NCI-H526 treated with DMSO at 0.1 percent for 48 hours (cell line): ENCODE measurements around the gene MTOR.

ENCODE experiments used
- DNase-seq: peaks from one replicate; lab custom pipeline; 2025; lab: John Stamatoyannopoulos, UW

MTOR gene

DNA sequence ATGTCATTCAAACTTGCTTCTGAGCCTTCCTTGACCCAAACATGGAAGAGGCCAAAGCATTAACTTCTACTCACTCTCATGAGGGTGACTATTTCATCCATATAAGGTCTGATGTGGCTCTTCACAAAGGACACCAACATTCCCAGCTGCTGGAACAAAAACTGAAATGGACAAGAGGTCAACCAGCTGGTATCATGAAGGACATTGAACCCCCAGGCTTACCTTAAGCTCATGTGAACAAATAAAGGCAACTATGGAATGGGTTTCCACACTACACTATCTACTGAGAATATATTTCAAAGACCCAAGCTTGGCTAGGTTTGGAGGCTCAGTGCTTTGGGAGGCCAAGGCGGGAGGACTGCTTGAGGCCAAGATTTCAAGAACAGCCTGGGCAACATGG is 46.3 kb downstream of the MTOR start:
- no peak for DNase-seq

DNA sequence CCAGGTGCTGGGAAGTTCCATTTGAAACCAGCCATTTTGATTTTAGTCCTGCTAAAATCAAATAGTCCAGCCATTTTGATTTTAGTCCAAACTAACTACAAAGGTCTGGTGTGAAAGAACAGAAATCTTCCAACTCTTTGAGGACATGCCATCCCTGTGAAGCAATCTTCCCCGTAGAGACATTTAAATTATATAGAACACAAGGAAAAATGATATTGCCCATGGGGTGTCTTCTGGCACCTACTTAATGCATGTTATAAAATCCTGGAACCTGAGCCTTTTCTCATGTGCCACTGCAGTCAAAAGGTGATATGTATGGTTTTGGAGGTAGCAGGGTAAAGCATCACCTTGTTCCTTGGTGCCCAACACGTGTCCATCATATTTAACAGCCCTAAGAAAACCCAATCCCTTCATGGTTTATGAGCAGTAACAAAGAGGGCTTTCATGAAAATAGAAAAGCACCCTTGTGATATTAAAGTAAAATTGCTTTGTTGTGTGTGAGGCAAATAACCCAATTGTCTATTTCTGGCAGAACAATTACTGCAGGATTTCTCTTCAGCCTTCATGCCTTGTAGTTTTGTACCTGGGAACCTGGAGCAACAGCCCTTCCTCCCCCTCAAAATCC is 46.9 kb downstream of the MTOR start:
- no peak for DNase-seq

DNA sequence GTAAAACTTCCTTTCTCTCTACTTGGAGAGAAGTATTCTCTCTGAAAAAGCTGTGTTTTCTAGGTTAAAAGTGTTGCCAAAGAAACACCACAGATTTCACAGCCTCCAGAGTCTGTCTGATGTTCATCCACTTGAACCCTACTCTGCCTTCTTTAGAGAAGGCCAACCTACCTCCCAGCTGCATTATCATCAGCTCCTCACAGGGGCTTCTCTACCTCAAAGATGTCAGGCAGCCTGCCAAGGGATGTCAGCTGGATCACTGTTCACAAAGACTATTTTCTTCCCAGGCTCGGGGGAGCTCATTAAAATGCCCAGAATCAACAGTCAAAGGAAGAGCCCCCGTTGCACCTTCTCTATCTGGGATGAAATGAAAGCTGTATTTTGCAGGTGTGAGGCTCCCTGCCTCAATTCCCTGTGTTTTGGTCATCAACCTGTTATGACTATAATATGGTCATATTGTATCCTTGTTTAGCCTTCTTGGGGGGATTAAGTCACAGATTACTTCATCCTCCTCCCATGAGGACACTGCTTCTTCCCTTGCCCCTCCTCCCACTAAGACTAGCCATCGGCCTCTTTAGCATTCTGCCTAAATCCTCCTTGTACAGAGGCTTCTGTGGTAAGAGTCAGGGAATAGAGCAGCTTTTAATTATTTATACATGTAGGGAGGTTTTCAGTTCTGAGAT is 47.5 kb downstream of the MTOR start:
- no peak for DNase-seq

DNA sequence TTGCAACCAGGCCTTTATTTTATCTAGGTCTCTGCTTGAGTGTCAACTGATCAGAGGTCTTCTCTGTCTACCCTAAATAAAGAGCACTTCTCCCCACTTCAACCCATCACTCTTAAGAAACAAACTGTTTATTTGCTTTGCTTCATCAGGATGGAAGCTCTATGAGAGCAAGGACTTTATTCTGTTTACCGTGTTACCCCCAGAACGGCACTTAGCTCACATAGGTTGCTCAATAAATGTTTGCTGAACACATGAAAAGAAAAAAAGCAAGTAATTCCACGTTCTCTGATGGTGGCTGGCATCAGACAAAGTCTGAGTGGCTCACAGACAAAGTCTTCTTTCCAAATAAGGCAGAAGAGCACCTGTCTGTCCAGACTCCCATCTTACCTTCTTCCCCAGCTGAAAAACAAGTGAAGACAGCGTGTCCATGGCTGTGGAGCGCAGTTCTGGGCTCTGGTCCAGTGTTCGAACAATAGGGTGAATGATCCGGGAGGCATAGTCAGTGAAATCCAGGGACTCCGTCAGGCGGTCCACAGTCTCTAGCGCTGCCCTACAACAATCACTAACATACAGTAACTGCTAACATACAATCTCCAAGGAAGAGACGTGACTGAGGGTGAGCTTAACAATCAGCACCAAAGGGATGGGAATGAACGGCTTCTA is 50.3 kb downstream of the MTOR start:
- DNase-seq, result no peak

DNA sequence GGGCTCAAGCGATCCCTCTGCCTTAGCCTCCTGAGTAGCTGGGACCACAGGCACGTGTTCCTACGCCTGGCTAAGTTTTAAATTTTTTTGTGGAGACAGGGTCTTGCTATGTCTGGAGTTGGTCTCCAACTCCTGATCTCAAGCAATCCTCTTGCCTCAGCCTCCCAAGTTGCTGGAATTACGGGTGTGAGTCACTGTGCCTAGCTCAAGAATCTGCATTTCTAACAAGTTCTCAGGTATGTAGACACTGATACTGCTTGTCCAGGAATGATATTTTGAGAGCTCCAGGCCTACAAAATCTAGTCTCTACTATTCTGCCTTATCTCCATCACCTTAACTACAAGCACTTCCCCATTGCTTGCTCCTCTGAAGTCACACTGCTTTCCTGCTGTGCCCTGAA is 50.9 kb downstream of the MTOR start:
- DNase-seq, result no peak

DNA sequence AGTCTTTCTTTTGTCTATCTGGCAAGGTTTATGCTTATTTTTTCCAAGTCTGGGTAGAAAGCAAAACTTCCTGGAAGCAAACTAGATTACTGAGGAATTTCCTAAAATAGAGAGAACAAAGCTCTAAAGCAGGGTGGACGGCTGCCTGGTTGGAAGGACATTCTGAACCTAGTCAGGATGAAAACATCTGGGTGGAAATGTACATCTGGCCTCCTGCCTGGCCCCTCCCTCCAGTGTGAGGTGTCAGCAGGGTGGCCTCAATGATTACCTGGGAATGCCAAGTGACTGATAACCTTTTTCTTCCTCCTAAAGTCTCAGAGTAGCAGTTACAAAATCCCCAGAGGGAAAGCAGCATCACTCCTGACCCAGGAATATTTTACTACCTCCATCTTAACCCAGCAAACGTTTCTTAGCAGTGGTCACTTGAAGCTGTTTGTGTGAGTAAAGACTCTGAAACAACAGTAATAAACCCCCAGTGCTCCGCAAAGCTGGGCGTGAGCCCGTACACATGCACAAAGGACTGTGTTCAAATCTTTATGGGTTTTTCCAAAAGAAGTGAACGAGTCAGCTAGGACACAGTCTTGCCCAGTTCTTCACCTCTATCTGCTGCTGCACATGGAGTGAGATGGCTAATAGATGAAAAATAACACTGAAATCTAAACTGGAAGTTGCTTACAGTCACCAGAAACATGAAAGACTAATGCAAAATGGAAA is 54.3 kb downstream of the MTOR start:
- no peak for DNase-seq

DNA sequence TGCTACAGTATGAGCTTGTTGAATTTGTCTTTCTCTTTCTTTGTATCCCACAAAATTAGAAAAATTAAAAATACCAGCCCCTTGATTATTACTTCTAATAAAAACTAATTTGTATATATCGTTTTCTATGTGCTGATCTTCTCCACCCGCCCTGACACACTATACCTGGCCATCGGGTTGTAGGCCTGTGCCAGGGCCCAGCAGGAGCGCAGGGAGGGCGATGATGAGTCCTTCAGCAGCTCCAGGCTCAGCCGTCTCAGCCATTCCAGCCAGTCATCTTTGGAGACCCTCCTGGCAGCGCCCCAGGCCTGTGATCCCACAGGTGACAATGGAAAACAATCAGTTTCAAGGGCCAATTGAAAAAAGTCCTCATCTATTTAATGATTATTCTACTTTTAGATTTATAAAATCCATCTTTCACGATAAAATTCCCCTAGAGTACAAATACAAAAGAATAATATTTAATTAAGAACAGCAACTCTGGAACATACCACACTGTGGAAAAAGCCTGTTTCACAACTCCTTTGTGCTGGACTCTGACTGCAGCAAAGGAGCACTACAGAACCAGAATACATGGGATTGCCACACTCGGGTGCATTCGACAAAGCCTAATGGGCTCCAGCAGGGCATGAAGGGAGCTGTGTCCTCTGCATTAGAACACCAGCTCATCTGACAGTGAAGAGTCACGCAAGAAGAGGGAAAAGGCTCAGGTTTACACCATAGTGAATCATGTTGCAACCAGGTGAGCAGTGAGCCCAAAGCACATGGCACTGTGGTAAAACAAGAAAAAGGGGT is 57.8 kb downstream of the MTOR start:
- no peak for DNase-seq

DNA sequence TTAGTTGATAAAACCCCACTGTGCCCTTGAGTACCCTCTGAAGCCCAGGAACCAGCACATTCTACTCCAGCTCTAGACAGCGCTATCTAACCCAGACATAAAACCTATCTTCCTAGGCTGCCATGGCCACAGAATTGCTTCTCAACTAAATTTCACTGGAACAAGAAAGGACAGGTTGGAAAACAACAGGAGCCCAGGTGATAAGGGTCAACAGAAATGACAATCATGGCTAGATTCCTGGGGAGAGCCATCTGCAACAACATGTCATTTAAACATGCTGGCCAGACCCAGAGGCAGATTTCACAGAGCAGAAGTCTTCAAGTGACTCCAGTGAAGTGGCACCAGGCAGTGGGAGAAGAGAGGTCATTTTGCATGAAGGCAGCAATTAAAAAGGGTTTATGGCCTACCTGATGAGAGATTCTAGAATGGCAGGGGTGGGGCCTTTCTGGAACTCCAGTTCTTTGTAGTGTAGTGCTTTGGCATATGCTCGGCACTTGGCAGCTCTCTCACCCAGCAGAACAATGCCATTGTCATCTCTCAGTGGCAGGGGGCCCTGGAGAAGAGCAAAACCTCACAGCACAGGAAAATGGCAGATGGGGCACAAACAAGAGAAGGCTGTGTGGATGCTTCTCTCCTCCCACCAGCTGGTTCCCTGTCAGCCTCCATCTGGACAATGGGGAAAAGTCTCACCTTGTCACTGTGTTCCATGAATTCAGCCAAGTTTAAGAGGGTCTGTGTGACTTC is 63.3 kb downstream of the MTOR start:
- DNase-seq, result no peak

DNA sequence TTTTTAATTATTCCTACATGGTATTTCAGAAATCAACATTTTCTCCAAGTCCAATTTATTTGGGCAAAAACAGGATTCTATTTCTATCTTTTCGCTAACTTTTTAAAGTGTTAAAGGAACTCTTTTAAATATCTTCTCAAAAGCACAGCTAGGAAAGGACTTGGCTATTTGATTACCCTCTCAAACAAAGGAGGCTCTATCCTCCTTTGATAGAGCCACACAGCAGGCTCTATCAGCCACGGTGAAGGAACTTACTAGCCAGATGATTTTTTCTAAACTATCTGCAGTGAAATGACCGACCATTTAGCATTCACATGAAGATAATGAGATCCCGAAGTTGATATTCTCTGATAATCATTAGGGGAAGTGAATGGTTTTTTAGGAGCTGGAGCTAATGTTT is 64.1 kb downstream of the MTOR start:
- no peak for DNase-seq

DNA sequence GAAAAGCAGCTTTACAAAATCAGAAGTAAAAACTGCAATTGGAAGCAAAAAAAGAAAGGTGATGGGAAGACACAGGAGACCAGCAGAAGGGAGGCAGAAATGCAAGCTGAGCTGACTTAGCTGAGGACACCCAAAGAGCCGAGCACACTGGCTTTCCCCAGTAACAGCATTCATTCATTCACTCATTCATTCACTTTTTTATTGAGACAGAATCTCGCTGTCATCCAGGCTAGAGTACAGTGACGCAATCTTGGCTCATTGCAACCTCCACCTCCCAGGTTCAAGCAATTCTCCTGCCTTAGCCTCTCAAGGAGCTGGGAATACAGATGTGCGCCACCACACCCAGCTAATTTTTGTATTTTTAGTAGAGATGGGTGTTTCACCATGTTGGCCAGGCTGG is 65.0 kb downstream of the MTOR start:
- DNase-seq, result no peak

DNA sequence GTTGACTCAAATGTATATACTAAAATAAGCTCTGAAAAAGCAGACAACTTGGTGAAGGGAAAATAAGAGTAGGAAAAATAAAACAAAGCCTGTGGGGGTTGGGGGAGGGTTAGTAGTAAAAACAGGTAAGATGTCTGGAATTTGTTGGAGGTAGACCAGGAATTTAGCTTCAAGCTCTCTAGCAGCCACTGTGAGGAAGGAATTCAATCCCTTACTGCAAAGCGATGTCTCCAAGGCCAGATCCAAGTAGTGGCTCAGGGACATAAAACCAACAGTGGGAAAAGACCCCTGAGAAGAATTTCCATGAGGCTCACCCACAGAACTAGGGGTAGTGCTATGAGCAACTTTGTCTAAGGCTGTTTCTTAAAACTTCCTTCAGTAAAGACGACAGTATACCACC is 65.4 kb downstream of the MTOR start:
- no peak for DNase-seq

DNA sequence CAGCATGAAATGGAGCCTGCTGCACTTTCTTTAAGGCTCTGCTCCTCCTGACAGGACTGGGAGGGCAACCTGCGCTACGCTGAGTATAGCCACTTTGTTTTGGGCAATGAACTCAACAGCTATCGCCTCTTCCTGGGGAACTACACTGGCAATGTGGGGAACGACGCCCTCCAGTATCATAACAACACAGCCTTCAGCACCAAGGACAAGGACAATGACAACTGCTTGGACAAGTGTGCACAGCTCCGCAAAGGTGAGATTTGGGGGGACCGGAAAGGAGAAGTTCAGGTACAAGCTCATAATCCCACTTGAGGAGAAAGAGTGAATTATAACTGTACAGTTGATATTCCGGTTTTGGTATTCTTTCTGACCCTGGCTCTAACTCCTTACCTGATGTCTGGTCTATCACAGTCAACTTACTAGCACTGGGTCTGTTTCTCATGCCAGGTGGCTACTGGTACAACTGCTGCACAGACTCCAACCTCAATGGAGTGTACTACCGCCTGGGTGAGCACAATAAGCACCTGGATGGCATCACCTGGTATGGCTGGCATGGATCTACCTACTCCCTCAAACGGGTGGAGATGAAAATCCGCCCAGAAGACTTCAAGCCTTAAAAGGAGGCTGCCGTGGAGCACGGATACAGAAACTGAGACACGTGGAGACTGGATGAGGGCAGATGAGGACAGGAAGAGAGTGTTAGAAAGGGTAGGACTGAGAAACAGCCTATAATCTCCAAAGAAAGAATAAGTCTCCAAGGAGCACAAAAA is 67.8 kb downstream of the MTOR start:
- no peak for DNase-seq

DNA sequence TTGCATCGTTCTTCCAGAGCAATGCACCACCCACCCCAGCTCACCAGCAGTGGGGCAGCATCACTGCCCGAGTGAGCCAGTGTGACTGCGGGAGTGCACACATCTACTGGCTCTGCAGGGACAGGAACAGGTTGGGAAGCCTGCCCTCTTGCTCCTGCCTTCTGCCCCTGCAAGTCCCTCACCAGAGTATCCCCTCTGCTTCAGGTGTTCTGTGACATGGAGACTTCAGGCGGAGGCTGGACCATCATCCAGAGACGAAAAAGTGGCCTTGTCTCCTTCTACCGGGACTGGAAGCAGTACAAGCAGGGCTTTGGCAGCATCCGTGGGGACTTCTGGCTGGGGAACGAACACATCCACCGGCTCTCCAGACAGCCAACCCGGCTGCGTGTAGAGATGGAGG is 69.0 kb downstream of the MTOR start:
- no peak for DNase-seq

DNA sequence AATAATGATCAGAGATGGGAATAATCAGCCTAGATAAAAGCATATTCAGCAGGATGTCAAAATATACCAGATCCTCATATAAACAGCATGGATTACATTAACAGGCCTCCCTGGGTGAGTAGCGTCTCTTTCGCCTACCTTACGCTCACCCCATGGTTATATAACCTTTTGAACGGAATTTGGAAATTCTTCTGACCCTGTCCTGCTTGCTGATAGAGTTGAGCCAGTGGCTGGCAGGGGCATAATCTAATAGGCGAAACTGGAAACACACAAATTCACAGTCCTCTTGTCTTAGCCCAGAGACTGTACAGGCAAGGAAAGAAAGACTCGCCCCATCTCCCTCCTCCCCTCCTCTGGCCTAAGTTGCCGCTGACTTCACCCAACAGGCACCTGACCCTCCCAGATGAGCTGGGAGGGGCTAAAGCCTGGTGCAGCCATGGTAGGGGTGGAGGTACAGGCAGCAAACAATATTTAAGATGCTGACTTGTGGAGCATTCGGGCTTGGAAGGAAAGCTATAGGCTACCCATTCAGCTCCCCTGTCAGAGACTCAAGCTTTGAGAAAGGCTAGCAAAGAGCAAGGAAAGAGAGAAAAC is 73.4 kb downstream of the MTOR start, which contains the start of gene ANGPTL7:
Gene ANGPTL7, plus strand, starts transcription at position 498 of the 594 bp plus-strand sequence. CDS start 225 bp downstream, outside the sequence.
- no peak for DNase-seq

DNA sequence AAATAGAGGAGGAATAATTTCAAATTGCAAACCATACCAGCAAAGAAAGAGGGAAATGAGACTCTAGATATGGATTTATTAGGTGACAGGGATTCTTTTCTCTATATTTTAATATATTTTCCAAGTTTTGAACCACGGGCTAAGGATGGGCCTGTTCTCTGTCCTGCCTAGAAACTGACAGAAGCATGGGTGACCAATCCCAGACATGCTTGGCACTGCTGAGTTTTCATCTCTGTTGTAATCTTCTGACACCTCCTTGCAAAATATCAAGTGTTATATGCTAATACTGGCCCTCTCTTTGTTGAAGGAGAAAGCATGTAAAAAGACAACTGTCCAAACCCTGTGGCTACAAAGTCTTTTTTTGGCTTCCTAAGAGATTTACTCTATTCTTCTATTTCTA is 74.0 kb downstream of the MTOR start:
- no peak for DNase-seq

DNA sequence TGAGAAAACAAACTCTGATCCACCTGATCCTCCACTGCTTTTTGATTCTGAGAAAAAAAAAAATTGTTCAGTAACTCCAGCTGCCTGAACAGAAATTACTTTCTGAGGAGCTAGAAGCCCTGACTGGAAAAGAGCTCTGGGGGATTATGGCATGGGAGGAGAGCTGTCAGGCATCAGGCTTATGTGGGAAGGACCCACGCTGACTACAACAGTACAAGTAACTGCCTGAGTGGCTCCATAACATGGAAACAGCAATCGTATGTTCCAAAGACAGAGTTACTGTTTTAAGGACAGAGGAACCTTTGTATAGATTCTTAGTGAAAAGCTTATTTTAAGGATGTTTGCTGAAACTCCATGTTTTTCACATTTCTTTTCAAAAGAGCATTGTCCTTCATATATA is 74.4 kb downstream of the MTOR start:
- DNase-seq, result no peak

DNA sequence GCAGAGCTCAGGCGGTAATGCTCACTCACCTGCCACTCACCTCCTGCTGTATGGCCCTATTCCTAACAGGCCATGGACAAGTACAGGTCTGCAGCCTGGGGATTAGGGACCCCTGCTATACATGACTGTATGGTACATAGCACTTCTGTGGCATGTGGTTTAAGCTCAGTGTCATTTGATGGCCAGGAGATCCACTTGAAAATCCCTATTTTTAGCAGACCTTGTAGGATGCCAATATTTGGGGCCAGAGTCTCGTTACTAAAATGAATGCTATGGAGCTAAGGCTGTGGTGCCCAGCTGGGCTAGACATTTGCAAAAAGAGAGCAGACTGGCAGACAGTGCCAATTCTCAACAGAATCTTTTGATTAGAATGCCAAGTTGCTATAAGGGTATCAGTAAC is 74.9 kb downstream of the MTOR start:
- no peak for DNase-seq

DNA sequence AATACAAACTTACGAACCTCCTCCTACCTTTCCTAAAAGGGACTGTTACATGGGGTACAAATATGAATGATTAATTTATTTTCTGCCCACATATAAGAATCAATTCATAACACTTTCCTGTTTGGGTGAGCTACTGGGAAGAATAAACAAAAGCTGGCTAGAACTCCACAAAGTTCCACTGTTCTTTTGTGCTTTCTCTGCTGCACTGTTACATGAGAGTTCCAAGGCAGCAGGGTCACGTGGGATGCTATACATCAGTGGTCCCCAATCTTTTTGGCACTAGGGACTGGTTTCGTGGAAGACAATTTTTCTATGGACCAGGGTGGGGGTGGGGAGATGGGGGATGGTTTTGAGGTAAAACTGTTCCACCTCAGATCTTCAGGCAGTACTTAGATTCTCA is 75.4 kb downstream of the MTOR start:
- DNase-seq, result no peak

DNA sequence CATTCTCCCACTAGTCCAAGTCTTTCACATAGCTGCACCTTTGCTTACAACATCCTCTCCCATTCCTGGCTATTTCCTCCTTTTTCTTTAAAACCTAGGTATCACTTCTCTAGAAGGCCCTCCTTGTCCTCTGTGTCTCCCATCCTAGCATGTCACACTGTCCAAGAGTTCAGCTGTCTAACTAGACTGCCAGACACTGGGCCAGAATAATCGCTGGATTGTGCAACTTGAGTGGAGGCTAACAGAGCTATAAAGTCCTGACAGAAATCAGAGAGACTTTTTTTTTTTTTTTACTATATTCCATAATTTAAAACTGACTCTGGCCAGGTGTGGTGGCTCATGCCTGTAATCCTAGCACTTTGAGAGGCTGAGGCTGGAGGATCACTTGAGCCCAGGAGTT is 77.4 kb downstream of the MTOR start:
- no peak for DNase-seq

DNA sequence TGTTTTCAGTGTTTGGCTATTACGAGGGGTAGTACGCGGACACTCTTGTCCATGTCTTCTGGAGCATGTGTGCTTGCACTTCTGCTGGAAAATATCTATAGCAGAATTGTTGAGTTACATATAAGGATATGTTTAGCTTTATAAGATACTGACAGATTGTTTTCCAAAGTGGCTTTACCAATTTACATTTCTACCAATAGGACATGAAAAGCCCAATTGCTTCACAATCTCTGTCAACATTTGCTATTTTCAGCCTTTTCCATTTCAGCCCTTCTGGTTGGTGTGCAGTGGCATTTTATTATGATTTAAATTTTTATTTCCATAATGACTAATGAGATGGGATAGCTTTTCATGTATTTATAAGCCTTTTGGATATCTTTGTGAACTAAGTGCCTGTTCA is 79.5 kb downstream of the MTOR start:
- DNase-seq, result no peak
